HCT116 (cell line): ENCODE measurements around the gene CENPC. TPM values are rescaled to one million over a fixed set of nuclear protein-coding genes. Genes with fewer than 3 reads are reported as not detected.

ENCODE experiments used
- ATAC-seq: fragments of 200-7000 bp; cut with Tn5 transposase; 2 replicates; pipeline ENCODE4 v1.9.1; 2020; ENCODE audit warnings: mild to moderate bottlenecking, moderate library complexity
- BruUV-seq: library from RNA; stranded (reverse); fragments of 400-500 nt; replicated peaks from 2 replicates; lab custom pipeline; 2021; lab: Mats Ljungman, UMichigan
- CTCF ChIA-PET: fragments of 300-600 bp; sonication (Branson Sonifier 250); formaldehyde crosslinking; loops from one replicate; lab custom pipeline; 2021; ENCODE audit warnings: antibody characterized with exemption; lab: Charles Lee
- POLR2A ChIA-PET: fragments of 300-600, 350-600 bp; sonication (Branson Sonifier 250); formaldehyde crosslinking; loops from one replicate; lab custom pipeline; 2021; ENCODE audit warnings: antibody characterized with exemption; lab: Charles Lee
- RAD21 ChIA-PET, 2 experiments: fragments of 300-600 bp; sonication (Branson Sonifier 250); formaldehyde crosslinking; loops; one replicate each; lab custom pipeline; 2023; ENCODE audit warnings: low total read pairs in 2 of 2; ENCODE audit not compliant: uncharacterized antibody in 2 of 2, unreplicated experiment in 2 of 2, low non-redundant PET in 1 of 2; lab: Charles Lee
- DNase-seq: peaks from one replicate; pipeline ENCODE4 v3.0.0-alpha.2; 2010; ENCODE audit warnings: low read depth, low spot score
- H2AFZ ChIP-seq: fragments of 200-600 bp; shearing (Covaris generic), sonication (generic); 2 replicates; pipeline ENCODE4 v1.6.1; 2017; ENCODE audit warnings: low read depth, mixed run types, mixed read lengths, antibody characterized with exemption, low read length; ENCODE audit not compliant: poor library complexity, severe bottlenecking
- H3K27ac ChIP-seq: 2 replicates; pipeline ENCODE4 v1.5.1; 2012; ENCODE audit warnings: low read depth, low read length
- H3K27me3 ChIP-seq: fragments of 200-600 bp; sonication (generic); 2 replicates; pipeline ENCODE4 v1.6.1; 2016; ENCODE audit warnings: mixed run types, low read length, mixed read lengths; ENCODE audit not compliant: insufficient read depth
- H3K36me3 ChIP-seq, 2 experiments: fragments of 200-500 bp in 1 of 2; fragments of 200-600 bp in 1 of 2; sonication (Bioruptor generic) in 1 of 2; sonication (generic) in 1 of 2; 2 replicates each; pipeline versions ENCODE4 v1.5.1 to v1.6.1; 2014 to 2016; ENCODE audit warnings: low read length in 2 of 2, inconsistent platforms in 1 of 2, mixed read lengths in 1 of 2, mixed run types in 1 of 2; ENCODE audit not compliant: insufficient read depth in 2 of 2, control insufficient read depth in 1 of 2
- H3K4me1 ChIP-seq, 2 experiments: fragments of 200-600 bp in 1 of 2; sonication (generic) in 1 of 2; 2 replicates each; pipeline versions ENCODE4 v1.5.1 to v1.6.1; 2012 to 2017; ENCODE audit warnings: low read length in 2 of 2, inconsistent platforms in 1 of 2, mild to moderate bottlenecking in 1 of 2, mixed read lengths in 1 of 2, mixed run types in 1 of 2, moderate library complexity in 1 of 2; ENCODE audit not compliant: insufficient read depth in 2 of 2, control insufficient read depth in 1 of 2
- H3K4me2 ChIP-seq: fragments of 200-600 bp; sonication (generic); 2 replicates; pipeline ENCODE4 v1.6.1; 2017; ENCODE audit warnings: mixed run types, low read length, mixed read lengths
- H3K4me3 ChIP-seq, 2 experiments: fragments of 200-600 bp in 1 of 2; sonication (generic) in 1 of 2; replicated peaks in 1 of 2; 2 replicates each; pipeline ENCODE4 v1.5.1; 2011 to 2016; ENCODE audit warnings: low read length in 2 of 2, control low read depth in 1 of 2, low read depth in 1 of 2, mild to moderate bottlenecking in 1 of 2, mixed read lengths in 1 of 2, mixed run types in 1 of 2
- H3K79me2 ChIP-seq: fragments of 200-600 bp; sonication (generic); 2 replicates; pipeline ENCODE4 v1.6.1; 2017; ENCODE audit warnings: mild to moderate bottlenecking, mixed run types, low read length, moderate library complexity, mixed read lengths; ENCODE audit not compliant: insufficient read depth
- H3K9ac ChIP-seq: fragments of 200-600 bp; sonication (generic); 2 replicates; pipeline ENCODE4 v1.6.1; 2016; ENCODE audit warnings: low read length, mixed read lengths
- H3K9me2 ChIP-seq: fragments of 200-600 bp; sonication (generic), shearing (Covaris generic); 2 replicates; pipeline ENCODE4 v1.6.1; 2017; ENCODE audit warnings: mixed run types, mild to moderate bottlenecking, moderate library complexity; ENCODE audit not compliant: insufficient read depth
- H3K9me3 ChIP-seq, 2 experiments: fragments of 200-500 bp in 1 of 2; fragments of 200-600 bp in 1 of 2; sonication (Bioruptor generic) in 1 of 2; sonication (generic) in 1 of 2; 2 replicates each; pipeline ENCODE4 v1.6.1; 2014 to 2017; ENCODE audit warnings: low read length in 2 of 2, mixed read lengths in 2 of 2, inconsistent platforms in 1 of 2, low read depth in 1 of 2, mild to moderate bottlenecking in 1 of 2, mixed run types in 1 of 2, moderate library complexity in 1 of 2; ENCODE audit not compliant: control insufficient read depth in 1 of 2, insufficient read depth in 1 of 2
- H4K20me1 ChIP-seq: fragments of 200-600 bp; sonication (generic), shearing (Covaris generic); 2 replicates; pipeline ENCODE4 v1.6.1; 2017; ENCODE audit warnings: mixed run types, mild to moderate bottlenecking, moderate library complexity; ENCODE audit not compliant: insufficient read depth
- CBX3 ChIP-seq: IDR thresholded peaks from 2 replicates; pipeline ENCODE4 v1.6.1; 2012; ENCODE audit warnings: low read depth
- CEBPB ChIP-seq: IDR thresholded peaks from 2 replicates; pipeline ENCODE4 v1.6.1; 2012; ENCODE audit warnings: low read depth
- EGR1 ChIP-seq: IDR thresholded peaks from 2 replicates; pipeline ENCODE4 v1.6.1; 2012; ENCODE audit warnings: low read depth
- EZH2 ChIP-seq: fragments of 200-600 bp; sonication (generic); IDR thresholded peaks from 2 replicates; pipeline ENCODE4 v1.6.1; 2017; ENCODE audit warnings: antibody characterized with exemption, mixed run types
- EZH2phosphoT487 ChIP-seq: fragments of 200-600 bp; IDR thresholded peaks from 2 replicates; pipeline ENCODE4 v1.6.1; 2018; ENCODE audit warnings: antibody characterized with exemption, borderline replicate concordance
- FOSL1 ChIP-seq: IDR thresholded peaks from 2 replicates; pipeline ENCODE4 v1.6.1; 2012; ENCODE audit warnings: low read depth
- POLR2A ChIP-seq: IDR thresholded peaks from 2 replicates; pipeline ENCODE4 v1.7.0; 2011; ENCODE audit warnings: borderline replicate concordance; ENCODE audit not compliant: insufficient read depth, insufficient read length; ENCODE audit errors: extremely low read depth
- POLR2AphosphoS5 ChIP-seq: IDR thresholded peaks from 2 replicates; pipeline ENCODE4 v1.6.1; 2011; ENCODE audit warnings: mild to moderate bottlenecking, low read depth, low read length, moderate library complexity
- RAD21 ChIP-seq: IDR thresholded peaks from 2 replicates; pipeline ENCODE4 v1.6.1; 2012; ENCODE audit warnings: low read depth, mild to moderate bottlenecking
- SRF ChIP-seq: IDR thresholded peaks from 2 replicates; pipeline ENCODE4 v1.6.1; 2012; ENCODE audit warnings: low read depth
- TCF7L2 ChIP-seq: IDR thresholded peaks from 2 replicates; pipeline ENCODE4 v1.7.0; 2011; ENCODE audit warnings: borderline replicate concordance, inconsistent platforms; ENCODE audit not compliant: insufficient read depth, insufficient read length; ENCODE audit errors: extremely low read depth
- YY1 ChIP-seq: IDR thresholded peaks from 2 replicates; pipeline ENCODE4 v1.6.1; 2011; ENCODE audit warnings: low read length, low read depth, moderate library complexity, mild to moderate bottlenecking; ENCODE audit not compliant: insufficient replicate concordance; ENCODE audit errors: extremely low read depth
- intact Hi-C: fragments of 100-400 bp; cut with micrococcal nuclease; formaldehyde crosslinking; loops from 2 replicates; pipeline ENCODE4 v1.10.0; 2022
- total RNA-seq: library from RNA; stranded (reverse); gene quantifications from one replicate; pipeline ENCODE4 v1.2.1, GENCODE V29; 2021; ENCODE audit not compliant: unreplicated experiment
- TF ChIP-seq, protein P1 (sequence below): IDR thresholded peaks from 2 replicates; pipeline ENCODE4 v1.6.1; 2012
- TF ChIP-seq, protein P2 (sequence below): IDR thresholded peaks from 2 replicates; pipeline ENCODE4 v1.6.1; 2011; ENCODE audit warnings: mild to moderate bottlenecking, low read length, moderate library complexity; ENCODE audit not compliant: insufficient replicate concordance; ENCODE audit errors: extremely low read depth
- TF ChIP-seq, protein P3 (sequence below): IDR thresholded peaks from 2 replicates; pipeline ENCODE4 v1.6.1; 2012
- TF ChIP-seq, protein P4 (sequence below), 3 experiments: fragments of 200-600 bp in 1 of 3; sonication (generic) in 1 of 3; IDR thresholded peaks in 2 of 3; conservative IDR thresholded peaks in 1 of 3; 2 replicates each; pipeline ENCODE4 v1.5.1; 2012 to 2017; ENCODE audit warnings: low read depth in 2 of 3, low read length in 2 of 3, antibody characterized with exemption in 1 of 3, borderline replicate concordance in 1 of 3, control low read depth in 1 of 3, mild to moderate bottlenecking in 1 of 3, mixed read lengths in 1 of 3, mixed run types in 1 of 3, moderate library complexity in 1 of 3; ENCODE audit not compliant: insufficient read depth in 1 of 3
- TF ChIP-seq, protein P5 (sequence below): IDR thresholded peaks from 2 replicates; pipeline ENCODE4 v1.6.1; 2012; ENCODE audit warnings: low read depth

CENPC gene
- total RNA-seq, 1 experiment from 2014 or later: 15.4 TPM

DNA sequence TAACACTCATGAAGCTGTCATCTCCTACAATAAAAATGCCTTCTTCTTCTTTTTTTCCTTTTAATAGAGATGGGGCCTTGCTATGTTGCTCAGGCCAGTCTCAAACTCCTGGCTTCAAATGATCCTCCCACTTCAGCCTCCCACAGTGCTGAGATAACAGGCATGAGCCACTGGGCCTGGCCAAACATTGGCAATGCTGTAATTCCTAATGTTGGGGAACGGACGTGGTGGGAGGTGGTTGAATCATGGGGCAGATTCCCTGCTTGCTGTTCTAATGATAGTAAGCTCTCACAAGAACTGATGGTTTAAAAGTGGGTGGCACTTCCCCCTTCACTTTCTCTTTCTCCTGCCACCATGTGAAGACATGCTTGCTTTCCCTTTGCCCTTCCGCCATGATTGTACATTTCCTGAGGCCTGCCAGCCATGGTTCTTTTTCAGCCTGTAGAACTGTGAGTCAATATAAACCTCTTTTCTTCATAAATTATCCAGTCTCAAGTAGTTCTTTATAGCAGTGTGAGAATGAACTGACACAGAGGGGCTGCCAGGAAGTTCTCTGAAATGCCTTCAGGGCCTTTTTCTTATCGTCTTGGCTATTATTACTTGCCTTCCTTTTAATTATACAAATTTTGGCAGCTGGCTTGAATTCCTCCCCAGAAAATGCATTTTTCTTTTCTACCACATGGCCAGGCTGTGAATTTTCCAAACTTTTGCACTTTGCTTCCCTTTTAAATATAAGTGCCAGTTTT, 93.0 kb downstream of the CENPC start:
- no peaks in the 10 kb centered on the region for H3K79me2 ChIP-seq
- DNase-seq (no peak), ATAC-seq (no peak)
- TF ChIP-seq EZH2 (no peak), EGR1 (no peak), CBX3 (no peak), FOSL1 (no peak), RAD21 (no peak), SRF (no peak), POLR2A (no peak), POLR2AphosphoS5 (no peak), YY1 (no peak), EZH2phosphoT487 (no peak), CEBPB (no peak), TCF7L2 (no peak)
- TF ChIP-seq, protein P1, sequence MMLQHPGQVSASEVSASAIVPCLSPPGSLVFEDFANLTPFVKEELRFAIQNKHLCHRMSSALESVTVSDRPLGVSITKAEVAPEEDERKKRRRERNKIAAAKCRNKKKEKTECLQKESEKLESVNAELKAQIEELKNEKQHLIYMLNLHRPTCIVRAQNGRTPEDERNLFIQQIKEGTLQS: no peak
- TF ChIP-seq, protein P2, sequence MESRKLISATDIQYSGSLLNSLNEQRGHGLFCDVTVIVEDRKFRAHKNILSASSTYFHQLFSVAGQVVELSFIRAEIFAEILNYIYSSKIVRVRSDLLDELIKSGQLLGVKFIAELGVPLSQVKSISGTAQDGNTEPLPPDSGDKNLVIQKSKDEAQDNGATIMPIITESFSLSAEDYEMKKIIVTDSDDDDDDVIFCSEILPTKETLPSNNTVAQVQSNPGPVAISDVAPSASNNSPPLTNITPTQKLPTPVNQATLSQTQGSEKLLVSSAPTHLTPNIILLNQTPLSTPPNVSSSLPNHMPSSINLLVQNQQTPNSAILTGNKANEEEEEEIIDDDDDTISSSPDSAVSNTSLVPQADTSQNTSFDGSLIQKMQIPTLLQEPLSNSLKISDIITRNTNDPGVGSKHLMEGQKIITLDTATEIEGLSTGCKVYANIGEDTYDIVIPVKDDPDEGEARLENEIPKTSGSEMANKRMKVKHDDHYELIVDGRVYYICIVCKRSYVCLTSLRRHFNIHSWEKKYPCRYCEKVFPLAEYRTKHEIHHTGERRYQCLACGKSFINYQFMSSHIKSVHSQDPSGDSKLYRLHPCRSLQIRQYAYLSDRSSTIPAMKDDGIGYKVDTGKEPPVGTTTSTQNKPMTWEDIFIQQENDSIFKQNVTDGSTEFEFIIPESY: no peak
- TF ChIP-seq, protein P3, sequence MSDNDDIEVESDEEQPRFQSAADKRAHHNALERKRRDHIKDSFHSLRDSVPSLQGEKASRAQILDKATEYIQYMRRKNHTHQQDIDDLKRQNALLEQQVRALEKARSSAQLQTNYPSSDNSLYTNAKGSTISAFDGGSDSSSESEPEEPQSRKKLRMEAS: no peak
- TF ChIP-seq, protein P4, sequence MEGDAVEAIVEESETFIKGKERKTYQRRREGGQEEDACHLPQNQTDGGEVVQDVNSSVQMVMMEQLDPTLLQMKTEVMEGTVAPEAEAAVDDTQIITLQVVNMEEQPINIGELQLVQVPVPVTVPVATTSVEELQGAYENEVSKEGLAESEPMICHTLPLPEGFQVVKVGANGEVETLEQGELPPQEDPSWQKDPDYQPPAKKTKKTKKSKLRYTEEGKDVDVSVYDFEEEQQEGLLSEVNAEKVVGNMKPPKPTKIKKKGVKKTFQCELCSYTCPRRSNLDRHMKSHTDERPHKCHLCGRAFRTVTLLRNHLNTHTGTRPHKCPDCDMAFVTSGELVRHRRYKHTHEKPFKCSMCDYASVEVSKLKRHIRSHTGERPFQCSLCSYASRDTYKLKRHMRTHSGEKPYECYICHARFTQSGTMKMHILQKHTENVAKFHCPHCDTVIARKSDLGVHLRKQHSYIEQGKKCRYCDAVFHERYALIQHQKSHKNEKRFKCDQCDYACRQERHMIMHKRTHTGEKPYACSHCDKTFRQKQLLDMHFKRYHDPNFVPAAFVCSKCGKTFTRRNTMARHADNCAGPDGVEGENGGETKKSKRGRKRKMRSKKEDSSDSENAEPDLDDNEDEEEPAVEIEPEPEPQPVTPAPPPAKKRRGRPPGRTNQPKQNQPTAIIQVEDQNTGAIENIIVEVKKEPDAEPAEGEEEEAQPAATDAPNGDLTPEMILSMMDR (IDR thresholded peaks at IDR 0.05 in 2 of 3, conservative IDR thresholded peaks at IDR 0.05 in 1 of 3; ENCODE audit: borderline replicate concordance in 1 of 3, insufficient read depth in 1 of 3, low read depth in 2 of 3, low read length in 2 of 3): no peak
- TF ChIP-seq, protein P5, sequence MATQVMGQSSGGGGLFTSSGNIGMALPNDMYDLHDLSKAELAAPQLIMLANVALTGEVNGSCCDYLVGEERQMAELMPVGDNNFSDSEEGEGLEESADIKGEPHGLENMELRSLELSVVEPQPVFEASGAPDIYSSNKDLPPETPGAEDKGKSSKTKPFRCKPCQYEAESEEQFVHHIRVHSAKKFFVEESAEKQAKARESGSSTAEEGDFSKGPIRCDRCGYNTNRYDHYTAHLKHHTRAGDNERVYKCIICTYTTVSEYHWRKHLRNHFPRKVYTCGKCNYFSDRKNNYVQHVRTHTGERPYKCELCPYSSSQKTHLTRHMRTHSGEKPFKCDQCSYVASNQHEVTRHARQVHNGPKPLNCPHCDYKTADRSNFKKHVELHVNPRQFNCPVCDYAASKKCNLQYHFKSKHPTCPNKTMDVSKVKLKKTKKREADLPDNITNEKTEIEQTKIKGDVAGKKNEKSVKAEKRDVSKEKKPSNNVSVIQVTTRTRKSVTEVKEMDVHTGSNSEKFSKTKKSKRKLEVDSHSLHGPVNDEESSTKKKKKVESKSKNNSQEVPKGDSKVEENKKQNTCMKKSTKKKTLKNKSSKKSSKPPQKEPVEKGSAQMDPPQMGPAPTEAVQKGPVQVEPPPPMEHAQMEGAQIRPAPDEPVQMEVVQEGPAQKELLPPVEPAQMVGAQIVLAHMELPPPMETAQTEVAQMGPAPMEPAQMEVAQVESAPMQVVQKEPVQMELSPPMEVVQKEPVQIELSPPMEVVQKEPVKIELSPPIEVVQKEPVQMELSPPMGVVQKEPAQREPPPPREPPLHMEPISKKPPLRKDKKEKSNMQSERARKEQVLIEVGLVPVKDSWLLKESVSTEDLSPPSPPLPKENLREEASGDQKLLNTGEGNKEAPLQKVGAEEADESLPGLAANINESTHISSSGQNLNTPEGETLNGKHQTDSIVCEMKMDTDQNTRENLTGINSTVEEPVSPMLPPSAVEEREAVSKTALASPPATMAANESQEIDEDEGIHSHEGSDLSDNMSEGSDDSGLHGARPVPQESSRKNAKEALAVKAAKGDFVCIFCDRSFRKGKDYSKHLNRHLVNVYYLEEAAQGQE: no peak
- BruUV-seq: no TSS peak
- H3K4me1 ChIP-seq: no peaks in the 10 kb centered on the region
- no peaks in the 10 kb centered on the region for H3K36me3 ChIP-seq
- RAD21 ChIA-PET: no interaction called here
- CTCF ChIA-PET: no interaction called here
- POLR2A ChIA-PET: no interaction called here
- no peaks in the 10 kb centered on the region for H3K9me3 ChIP-seq
- no peak overlapping the region for H3K4me3 ChIP-seq
- no peak overlapping the region for H2AFZ ChIP-seq
- no peak overlapping the region for H3K9ac ChIP-seq
- no peaks in the 10 kb centered on the region for H4K20me1 ChIP-seq
- H3K4me2 ChIP-seq: no peak overlapping the region
- no peaks in the 10 kb centered on the region for H3K9me2 ChIP-seq
- no peaks in the 10 kb centered on the region for H3K27me3 ChIP-seq
- no peak overlapping the region for H3K27ac ChIP-seq
- intact Hi-C loops: no loop called here
